ENCODE results near the gene PYDC1. TPM values are rescaled to one million over a fixed set of nuclear protein-coding genes. Genes with fewer than 3 reads are reported as not detected.

The PYDC1 gene
- total RNA-seq, 1 experiment from 2014 or later = 1.9 TPM

GRCh38 chr16:31242206-31242605 is 25.3 kb upstream of the PYDC1 start (continued):
- TF ChIP-seq ZNF532 (CRISPR knock-in tag; IDR thresholded peaks at IDR 0.05; ENCODE audit: borderline replicate concordance) (no peak), GTF2I (CRISPR knock-in tag; conservative IDR thresholded peaks at IDR 0.05) (no peak), JAZF1 (CRISPR knock-in tag; IDR thresholded peaks at IDR 0.05) (no peak), FOXP1 (CRISPR knock-in tag; IDR thresholded peaks at IDR 0.05; ENCODE audit: borderline replicate concordance) (no peak), ESRRA (CRISPR knock-in tag; IDR thresholded peaks at IDR 0.05; ENCODE audit: borderline replicate concordance) (no peak), NFATC4 (CRISPR knock-in tag; IDR thresholded peaks at IDR 0.05) (no peak), ZNF138 (CRISPR knock-in tag; conservative IDR thresholded peaks at IDR 0.05) (no peak)

- peaks cover 16% of the 10 kb centered on the region for H3K9me3 Mint-ChIP-seq
- no peak for TF ChIP-seq IRF2 (CRISPR knock-in tag; IDR thresholded peaks at IDR 0.05; ENCODE audit: borderline replicate concordance, low read depth)
- TF ChIP-seq NFYB (CRISPR knock-in tag; conservative IDR thresholded peaks at IDR 0.05; ENCODE audit: low read depth) = no peak
- no peak for TF ChIP-seq RORB (CRISPR knock-in tag; IDR thresholded peaks at IDR 0.05)
- TF ChIP-seq ZNF532 (CRISPR knock-in tag; IDR thresholded peaks at IDR 0.05; ENCODE audit: borderline replicate concordance) = no peak
- no peak for TF ChIP-seq NR2C2 (CRISPR knock-in tag; IDR thresholded peaks at IDR 0.05)
- no peak for TF ChIP-seq ATF2 (CRISPR knock-in tag; IDR thresholded peaks at IDR 0.05; ENCODE audit: borderline replicate concordance, low read depth)
- TF ChIP-seq FOXK1 (CRISPR knock-in tag; IDR thresholded peaks at IDR 0.05) = no peak
- TF ChIP-seq SMAD3 (CRISPR knock-in tag; IDR thresholded peaks at IDR 0.05; ENCODE audit: borderline replicate concordance) = no peak
- TF ChIP-seq AFF4 (CRISPR knock-in tag; IDR thresholded peaks at IDR 0.05; ENCODE audit: borderline replicate concordance) = no peak
- no peak for TF ChIP-seq GTF2I (CRISPR knock-in tag; conservative IDR thresholded peaks at IDR 0.05)
- no peak for TF ChIP-seq ZMAT4 (CRISPR knock-in tag; IDR thresholded peaks at IDR 0.05)
- no peak for TF ChIP-seq ESRRA (CRISPR knock-in tag; IDR thresholded peaks at IDR 0.05; ENCODE audit: borderline replicate concordance)
- no peak for TF ChIP-seq CDX4 (CRISPR knock-in tag; IDR thresholded peaks at IDR 0.05; ENCODE audit: borderline replicate concordance)
- TF ChIP-seq MLX (CRISPR knock-in tag; IDR thresholded peaks at IDR 0.05) = no peak
- no peak for TF ChIP-seq E2F1 (CRISPR knock-in tag; IDR thresholded peaks at IDR 0.05)
- no peak overlapping the region for H3K4me3 Mint-ChIP-seq
- ATAC-seq (no peak), DNase-seq (ENCODE audit: low spot score) (no peak)
- peaks cover 9% of the 10 kb centered on the region for H3K36me3 Mint-ChIP-seq
- ChIA-PET CTCF (no interaction called here), POLR2A (no interaction called here)
- no peak overlapping the region for H3K27ac Mint-ChIP-seq
- peaks cover 7% of the 10 kb centered on the region for H3K27me3 Mint-ChIP-seq (ENCODE audit: low read depth)
- peaks cover 12% of the 10 kb centered on the region for H3K4me1 Mint-ChIP-seq
These were observed 21.1 kb upstream of the PYDC1 start for GRCh38 chr16:31238041-31238440.

Data from WTC11 (cell line).